ENCODE results near the gene OSM.
A peak's percentile ranks its signal among the peaks of the same experiment; 100 is the strongest.

Gene OSM

GRCh38 chr22:30285176-30285845 is 18.7 kb upstream of the OSM start:
- no peak for DNase-seq (ENCODE audit: low read depth, low spot score)

GRCh38 chr22:30284666-30285065 is 18.0 kb upstream of the OSM start:
- DNase-seq (ENCODE audit: low read depth, low spot score) = no peak

GRCh38 chr22:30284172-30284571 is 17.5 kb upstream of the OSM start:
- DNase-seq (ENCODE audit: low read depth, low spot score) = no peak

GRCh38 chr22:30283342-30283741 is 16.7 kb upstream of the OSM start:
- no peak for DNase-seq (ENCODE audit: low read depth, low spot score)

- no peak for DNase-seq (ENCODE audit: low read depth, low spot score)
These were observed 16.0 kb upstream of the OSM start for GRCh38 chr22:30282616-30283046.

GRCh38 chr22:30280505-30280904 is 13.9 kb upstream of the OSM start:
- no peak for DNase-seq (ENCODE audit: low read depth, low spot score)

GRCh38 chr22:30279932-30280331 is 13.3 kb upstream of the OSM start:
- DNase-seq (ENCODE audit: low read depth, low spot score) = no peak

GRCh38 chr22:30279046-30279788 is 12.6 kb upstream of the OSM start:
- DNase-seq (ENCODE audit: low read depth, low spot score) = no peak

GRCh38 chr22:30277547-30278344 is 11.1 kb upstream of the OSM start:
- peak; percentile 56 for DNase-seq (ENCODE audit: low read depth, low spot score)

GRCh38 chr22:30276039-30276438 is 9.4 kb upstream of the OSM start:
- no peak for DNase-seq (ENCODE audit: low read depth, low spot score)

GRCh38 chr22:30275625-30276024 is 9.0 kb upstream of the OSM start:
- DNase-seq (ENCODE audit: low read depth, low spot score) = no peak

GRCh38 chr22:30274437-30274812 is 7.8 kb upstream of the OSM start:
- DNase-seq (ENCODE audit: low read depth, low spot score) = no peak

- DNase-seq (ENCODE audit: low read depth, low spot score) = no peak
These were observed 7.2 kb upstream of the OSM start for GRCh38 chr22:30273711-30274436.

GRCh38 chr22:30272781-30273601 is 6.3 kb upstream of the OSM start:
- DNase-seq (ENCODE audit: low read depth, low spot score) = no peak

- DNase-seq (ENCODE audit: low read depth, low spot score) = no peak
These were observed 4.2 kb upstream of the OSM start for GRCh38 chr22:30270832-30271231.

GRCh38 chr22:30268331-30268730 is 1.7 kb upstream of the OSM start:
- no peak for DNase-seq (ENCODE audit: low read depth, low spot score)

GRCh38 chr22:30267382-30268302 is 991 bp upstream of the OSM start:
- DNase-seq (ENCODE audit: low read depth, low spot score) = no peak

GRCh38 chr22:30265823-30266444 is 717 bp downstream of the OSM start:
- no peak for DNase-seq (ENCODE audit: low read depth, low spot score)

- no peak for DNase-seq (ENCODE audit: low read depth, low spot score)
These were observed 1.4 kb downstream of the OSM start for GRCh38 chr22:30265131-30265720.
